ENCODE results near the gene DPP6. TPM values are rescaled to one million over a fixed set of nuclear protein-coding genes. Genes with fewer than 3 reads are reported as not detected.

The DPP6 gene
- polyA plus RNA-seq, 1 donor (not counting 4 experiments of a cell fraction or from before 2014, with no cell fraction given), result not detected

- dilution Hi-C loops (cut with MboI; ENCODE audit: extremely low pct_ligation_motif_present, low sequenced_read_pairs), result no loop called here
- Histone ChIP-seq H4K20me1 (ENCODE audit: control insufficient read depth, extremely low read depth, insufficient read depth, low read length) (no peaks in the 10 kb centered on the region), H3K9me3 (ENCODE audit: control insufficient read depth, low read depth, low read length) (peaks cover 7% of the 10 kb centered on the region), H3K79me2 (ENCODE audit: control insufficient read depth, insufficient read depth, low read length) (no peaks in the 10 kb centered on the region), H3K4me1 (ENCODE audit: control insufficient read depth, extremely low read depth, insufficient read depth, low read length) (no peaks in the 10 kb centered on the region), H3K9me1 (ENCODE audit: control insufficient read depth, extremely low read depth, insufficient read depth, low read length) (no peaks in the 10 kb centered on the region), H3K27me3 (ENCODE audit: control insufficient read depth, extremely low read depth, insufficient read depth, low read length) (no peaks in the 10 kb centered on the region), H3K4me3 (ENCODE audit: control insufficient read depth in 2 of 3, extremely low read depth in 1 of 3, insufficient read depth in 2 of 3, low read depth in 1 of 3, low read length in 3 of 3) (no peak overlapping the region), H3K27ac (ENCODE audit: control insufficient read depth, insufficient read depth, low read length) (no peak overlapping the region), H3K36me3 (ENCODE audit: control insufficient read depth in 2 of 2, extremely low read depth in 1 of 2, insufficient read depth in 2 of 2, low read length in 2 of 2) (no peaks in the 10 kb centered on the region), H2AFZ (ENCODE audit: control insufficient read depth, low read length) (no peak overlapping the region), H3K9ac (ENCODE audit: control insufficient read depth, extremely low read depth, insufficient read depth, low read length) (no peak overlapping the region), H3K4me2 (ENCODE audit: control insufficient read depth, extremely low read depth, insufficient read depth, low read depth, low read length) (no peak overlapping the region)
- TF ChIP-seq EZH2 (IDR thresholded peaks at IDR 0.05; ENCODE audit: low read length) (no peak), CTCF (optimal IDR thresholded peaks at IDR 0.05 in 1 of 3, IDR thresholded peaks at IDR 0.05 in 1 of 3, conservative IDR thresholded peaks at IDR 0.05 in 1 of 3; ENCODE audit: extremely low read depth in 1 of 3, insufficient read depth in 2 of 3, low read length in 3 of 3) (no peak)
- FAIRE-seq, result no peak
- no peak for DNase-seq (ENCODE audit: low read depth, low spot score)
These were observed 151.8 kb downstream of the DPP6 start for GRCh38 chr7:154204046-154204445.

- Histone ChIP-seq H3K79me2 (ENCODE audit: control insufficient read depth, insufficient read depth, low read length) (no peaks in the 10 kb centered on the region), H3K4me3 (ENCODE audit: control insufficient read depth in 2 of 3, extremely low read depth in 1 of 3, insufficient read depth in 2 of 3, low read depth in 1 of 3, low read length in 3 of 3) (no peak overlapping the region), H3K36me3 (ENCODE audit: control insufficient read depth in 2 of 2, extremely low read depth in 1 of 2, insufficient read depth in 2 of 2, low read length in 2 of 2) (no peaks in the 10 kb centered on the region), H3K9ac (ENCODE audit: control insufficient read depth, extremely low read depth, insufficient read depth, low read length) (no peak overlapping the region), H3K27ac (ENCODE audit: control insufficient read depth, insufficient read depth, low read length) (no peak overlapping the region), H3K4me2 (ENCODE audit: control insufficient read depth, extremely low read depth, insufficient read depth, low read depth, low read length) (no peak overlapping the region), H3K9me3 (ENCODE audit: control insufficient read depth, low read depth, low read length) (peaks cover 7% of the 10 kb centered on the region), H3K27me3 (ENCODE audit: control insufficient read depth, extremely low read depth, insufficient read depth, low read length) (no peaks in the 10 kb centered on the region), H3K4me1 (ENCODE audit: control insufficient read depth, extremely low read depth, insufficient read depth, low read length) (no peaks in the 10 kb centered on the region), H3K9me1 (ENCODE audit: control insufficient read depth, extremely low read depth, insufficient read depth, low read length) (no peaks in the 10 kb centered on the region), H4K20me1 (ENCODE audit: control insufficient read depth, extremely low read depth, insufficient read depth, low read length) (no peaks in the 10 kb centered on the region), H2AFZ (ENCODE audit: control insufficient read depth, low read length) (no peak overlapping the region)
- no peak for DNase-seq (ENCODE audit: low read depth, low spot score)
- TF ChIP-seq CTCF (optimal IDR thresholded peaks at IDR 0.05 in 1 of 3, IDR thresholded peaks at IDR 0.05 in 1 of 3, conservative IDR thresholded peaks at IDR 0.05 in 1 of 3; ENCODE audit: extremely low read depth in 1 of 3, insufficient read depth in 2 of 3, low read length in 3 of 3), result no peak
- TF ChIP-seq EZH2 (IDR thresholded peaks at IDR 0.05; ENCODE audit: low read length), result no peak
- FAIRE-seq, result no peak
- dilution Hi-C loops (cut with MboI; ENCODE audit: extremely low pct_ligation_motif_present, low sequenced_read_pairs), result no loop called here
These were observed 160.7 kb downstream of the DPP6 start for GRCh38 chr7:154212861-154213260.

Data from keratinocyte (primary cell).